B cell (primary cell): Measurements from ENCODE around the gene TMPRSS7. TPM values are rescaled to one million over a fixed set of nuclear protein-coding genes. Genes with fewer than 3 reads are reported as not detected.
A peak's percentile ranks its signal among the peaks of the same experiment; 100 is the strongest.

Experiments used
- ATAC-seq: fragments of 200-7000 bp; cut with Tn5 transposase; one replicate; pipeline ENCODE4 v1.10.0; 2021; ENCODE audit warnings: low read depth, mild to moderate bottlenecking, moderate number of reproducible peaks, moderate library complexity
- CTCF ChIA-PET: fragments of 350-600 bp; sonication (Branson Sonifier 250); formaldehyde crosslinking; loops from one replicate; lab custom pipeline; 2021; ENCODE audit warnings: antibody characterized with exemption, inconsistent platforms; lab: Charles Lee
- POLR2A ChIA-PET: fragments of 350-600 bp; sonication (Branson Sonifier 250); formaldehyde crosslinking; loops from one replicate; lab custom pipeline; 2021; ENCODE audit warnings: antibody characterized with exemption; lab: Charles Lee
- DNase-seq: peaks from one replicate; pipeline ENCODE4 v3.0.0; 2013
- H2AFZ ChIP-seq: 2 replicates; pipeline ENCODE4 v1.6.1; 2012; ENCODE audit warnings: mild to moderate bottlenecking, low read depth, low read length; ENCODE audit not compliant: insufficient read depth, poor library complexity, severe bottlenecking
- H3K27ac ChIP-seq, 2 donors: 1 replicate in 1 of 2; 2 replicates in 1 of 2; pipeline ENCODE4 v1.5.1; 2012 to 2013; ENCODE audit warnings: low read length in 2 of 2, mild to moderate bottlenecking in 2 of 2, moderate library complexity in 1 of 2
- H3K27me3 ChIP-seq, 4 experiments: fragments of 200-600 bp in 1 of 4; sonication (generic) in 1 of 4; replicated peaks in 1 of 4; 1 replicate in 2 of 4; 2 replicates in 2 of 4; pipeline versions ENCODE4 v1.6.1 to v1.7.0; 2013 to 2016; ENCODE audit warnings: low read length in 3 of 4, mild to moderate bottlenecking in 2 of 4, mixed read lengths in 1 of 4, moderate library complexity in 1 of 4; ENCODE audit not compliant: insufficient read depth in 4 of 4, control insufficient read depth in 3 of 4; ENCODE audit errors: control extremely low read depth in 1 of 4
- H3K36me3 ChIP-seq, 2 experiments: replicated peaks in 1 of 2; 1 replicate in 1 of 2; 2 replicates in 1 of 2; pipeline versions ENCODE4 v1.6.1 to v1.7.1; 2013; ENCODE audit warnings: low read length in 1 of 2; ENCODE audit not compliant: insufficient read depth in 2 of 2, control insufficient read depth in 1 of 2; ENCODE audit errors: control extremely low read depth in 1 of 2, extremely low read depth in 1 of 2
- H3K4me1 ChIP-seq, 2 donors: fragments of 200-600 bp in 1 of 2; sonication (generic) in 1 of 2; 1 replicate in 1 of 2; 2 replicates in 1 of 2; pipeline versions ENCODE4 v1.5.1 to v1.6.1; 2013 to 2017; ENCODE audit warnings: low read length in 2 of 2; ENCODE audit not compliant: control insufficient read depth in 2 of 2, insufficient read depth in 2 of 2
- H3K4me2 ChIP-seq: replicated peaks from 2 replicates; pipeline ENCODE3; 2012; ENCODE audit warnings: mild to moderate bottlenecking, low read depth, low read length; ENCODE audit not compliant: poor library complexity, severe bottlenecking
- H3K4me3 ChIP-seq, 5 experiments: fragments of 200-600 bp in 1 of 5; sonication (generic) in 1 of 5; 1 replicate in 3 of 5; 2 replicates in 2 of 5; pipeline versions ENCODE4 v1.5.1 to v1.7.0; 2011 to 2016; ENCODE audit warnings: low read length in 4 of 5, mild to moderate bottlenecking in 4 of 5, low read depth in 2 of 5, control low read depth in 1 of 5, moderate library complexity in 1 of 5; ENCODE audit not compliant: insufficient read depth in 1 of 5; ENCODE audit errors: control extremely low read depth in 1 of 5, extremely low read depth in 1 of 5
- H3K79me2 ChIP-seq: fragments of 200-600 bp; sonication (generic); one replicate; pipeline ENCODE4 v1.6.0; 2016; ENCODE audit warnings: low read length; ENCODE audit not compliant: control insufficient read depth, insufficient read depth
- H3K9ac ChIP-seq: fragments of 200-600 bp; sonication (generic); 2 replicates; pipeline ENCODE4 v1.6.1; 2017; ENCODE audit warnings: mild to moderate bottlenecking, low read length, moderate library complexity
- H3K9me3 ChIP-seq, 3 donors: one replicate each; pipeline versions ENCODE4 v1.6.1 to v1.7.1; 2013; ENCODE audit warnings: low read length in 2 of 3; ENCODE audit not compliant: control insufficient read depth in 2 of 3, insufficient read depth in 1 of 3; ENCODE audit errors: control extremely low read depth in 1 of 3
- H4K20me1 ChIP-seq: 2 replicates; pipeline ENCODE4 v1.6.0; 2012; ENCODE audit warnings: mild to moderate bottlenecking, low read length; ENCODE audit not compliant: insufficient read depth, control insufficient read depth, poor library complexity, severe bottlenecking
- H3K27ac Mint-ChIP-seq: one replicate; pipeline ENCODE4 v1.8.0; 2021; ENCODE audit warnings: mixed read lengths
- H3K27me3 Mint-ChIP-seq: one replicate; pipeline ENCODE4 v1.8.0; 2021; ENCODE audit warnings: mixed read lengths
- H3K4me1 Mint-ChIP-seq: one replicate; pipeline ENCODE4 v1.8.0; 2021; ENCODE audit warnings: mixed read lengths
- H3K4me3 Mint-ChIP-seq: one replicate; pipeline ENCODE4 v1.8.0; 2021; ENCODE audit warnings: mixed read lengths
- H3K9me3 Mint-ChIP-seq: one replicate; pipeline ENCODE4 v1.8.0; 2022; ENCODE audit warnings: mixed read lengths; ENCODE audit not compliant: insufficient read depth
- CTCF ChIP-seq: fragments of 200-600 bp; IDR thresholded peaks from one replicate; pipeline ENCODE4 v1.8.0; 2022; ENCODE audit warnings: antibody characterized with exemption, mild to moderate bottlenecking
- EZH2 ChIP-seq: IDR thresholded peaks from 2 replicates; pipeline ENCODE4 v1.6.1; 2012; ENCODE audit warnings: borderline replicate concordance, low read depth, mild to moderate bottlenecking, moderate library complexity, low read length; ENCODE audit not compliant: insufficient read depth, poor library complexity, severe bottlenecking
- WGBS: methylation state at CpG from one replicate; pipeline ENCODE4 v1.1.5; 2013; ENCODE audit warnings: missing lambda C conversion rate; ENCODE audit not compliant: insufficient coverage; 5-methylcytosine and 5-hydroxymethylcytosine counted together
- intact Hi-C: fragments of 100-400 bp; cut with micrococcal nuclease; formaldehyde crosslinking; loops from one replicate; pipeline ENCODE4 v1.10.0; 2022
- polyA plus RNA-seq: library from polyadenylated mRNA; depleted of rRNA; stranded (reverse); fragments of >200 nt; gene quantifications from 2 replicates; pipeline ENCODE4 v1.2.3, GENCODE V29; 2012
- total RNA-seq, 2 donors: library from RNA; stranded (reverse); fragments of 120-200 nt in 1 of 2; gene quantifications; 1 replicate in 1 of 2; 2 replicates in 1 of 2; pipeline versions ENCODE4 v1.2.3 to v1.2.4, GENCODE V29; 2013 to 2022

TMPRSS7 gene
- total and polyA plus RNA-seq, 2 donors (not counting 1 experiment from before 2014, with no cell fraction given), result not detected

DNA sequence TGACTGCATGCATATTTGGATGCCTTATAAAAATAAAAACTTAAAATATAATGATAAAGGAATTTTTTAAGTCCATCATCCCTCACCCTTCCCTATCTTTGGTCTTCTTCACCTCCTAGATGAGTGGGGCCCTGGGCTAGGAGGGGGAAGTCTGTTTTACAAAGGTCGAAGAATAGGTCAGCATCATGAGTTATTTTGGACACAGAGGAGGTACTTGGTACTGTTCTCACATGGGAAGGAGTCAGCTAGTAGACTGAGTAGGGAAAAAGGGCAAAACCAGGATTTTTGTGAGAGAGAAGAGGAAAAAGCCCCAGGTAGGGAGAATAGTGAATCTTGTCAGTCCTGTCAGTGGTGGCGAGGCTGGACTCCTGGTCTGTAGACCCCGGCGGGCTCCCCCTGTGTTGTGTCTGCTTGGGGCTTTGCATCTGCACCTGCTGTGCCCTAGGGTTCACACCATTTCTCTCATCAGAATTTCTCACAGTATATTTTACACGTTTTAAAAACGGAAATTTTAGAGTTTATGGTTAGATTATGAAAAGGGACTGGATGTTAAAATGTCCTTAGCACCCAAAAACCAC, 81.4 kb downstream of the TMPRSS7 start:
- Histone ChIP-seq H3K27ac (no peak overlapping the region), H3K9ac (no peak overlapping the region), H4K20me1 (no peaks in the 10 kb centered on the region), H3K4me3 (no peak overlapping the region), H3K79me2 (no peaks in the 10 kb centered on the region), H3K4me2 (peak overlapping the region; percentile 56), H2AFZ (no peak overlapping the region), H3K36me3 (no peaks in the 10 kb centered on the region), H3K4me1 (peaks cover 82 to 87% of the 10 kb centered on the region in 2 donors), H3K9me3 (no peaks in the 10 kb centered on the region), H3K27me3 (no peaks in the 10 kb centered on the region)
- ChIA-PET POLR2A (no interaction called here), CTCF (interaction anchor here (1.0 to 3.9 kb wide), 6 partner anchors 12 to 392 kb away, joined by 3 to 36 read pairs (median 10); partner anchors contain the start of genes GCSAM and SLC9C1)
- peak overlapping the region; percentile 59 for H3K27ac Mint-ChIP-seq
- H3K4me1 Mint-ChIP-seq, result peaks cover 78% of the 10 kb centered on the region
- intact Hi-C loops, result no loop called here
- TF ChIP-seq EZH2, result no peak
- no peak for TF ChIP-seq CTCF
- DNase-seq, result no peak
- ATAC-seq, result no peak
- H3K27me3 Mint-ChIP-seq, result no peaks in the 10 kb centered on the region
- 50% methylated on average over 1 of the region's 6 CpGs for WGBS
- peak overlapping the region; percentile 38 for H3K4me3 Mint-ChIP-seq
- H3K9me3 Mint-ChIP-seq, result no peaks in the 10 kb centered on the region

GRCh38 chr3:112116748-112117186, 82.2 kb downstream of the TMPRSS7 start:
- Histone ChIP-seq H3K9ac (no peak overlapping the region), H3K4me2 (peak overlapping the region; percentile 56), H3K4me1 (peaks cover 88 to 94% of the 10 kb centered on the region in 2 donors), H3K4me3 (peak overlapping the region in 1 of 5 experiments; percentile 6), H4K20me1 (no peaks in the 10 kb centered on the region), H3K27me3 (no peaks in the 10 kb centered on the region), H2AFZ (no peak overlapping the region), H3K9me3 (no peaks in the 10 kb centered on the region), H3K27ac (peak overlapping the region in 1 of 2 donors; percentile 46), H3K79me2 (no peaks in the 10 kb centered on the region), H3K36me3 (no peaks in the 10 kb centered on the region)
- H3K4me1 Mint-ChIP-seq, result peaks cover 83% of the 10 kb centered on the region
- DNase-seq (no peak), ATAC-seq (no peak)
- TF ChIP-seq CTCF, result no peak
- TF ChIP-seq EZH2, result no peak
- CTCF ChIA-PET, result interaction anchor here (1.4 to 3.9 kb wide), 3 partner anchors 11 to 176 kb away, joined by 4 to 36 read pairs (median 8); partner anchors contain the start of gene SLC9C1
- WGBS, result 85% methylated on average over 9 of the region's 13 CpGs
- H3K27me3 Mint-ChIP-seq, result no peaks in the 10 kb centered on the region
- H3K4me3 Mint-ChIP-seq, result peak overlapping the region; percentile 69
- intact Hi-C loops, result no loop called here
- H3K9me3 Mint-ChIP-seq, result no peaks in the 10 kb centered on the region
- H3K27ac Mint-ChIP-seq, result peak overlapping the region; percentile 51
- POLR2A ChIA-PET, result no interaction called here
